ENCODE data around the gene ARHGDIB.

Gene ARHGDIB

DNA sequence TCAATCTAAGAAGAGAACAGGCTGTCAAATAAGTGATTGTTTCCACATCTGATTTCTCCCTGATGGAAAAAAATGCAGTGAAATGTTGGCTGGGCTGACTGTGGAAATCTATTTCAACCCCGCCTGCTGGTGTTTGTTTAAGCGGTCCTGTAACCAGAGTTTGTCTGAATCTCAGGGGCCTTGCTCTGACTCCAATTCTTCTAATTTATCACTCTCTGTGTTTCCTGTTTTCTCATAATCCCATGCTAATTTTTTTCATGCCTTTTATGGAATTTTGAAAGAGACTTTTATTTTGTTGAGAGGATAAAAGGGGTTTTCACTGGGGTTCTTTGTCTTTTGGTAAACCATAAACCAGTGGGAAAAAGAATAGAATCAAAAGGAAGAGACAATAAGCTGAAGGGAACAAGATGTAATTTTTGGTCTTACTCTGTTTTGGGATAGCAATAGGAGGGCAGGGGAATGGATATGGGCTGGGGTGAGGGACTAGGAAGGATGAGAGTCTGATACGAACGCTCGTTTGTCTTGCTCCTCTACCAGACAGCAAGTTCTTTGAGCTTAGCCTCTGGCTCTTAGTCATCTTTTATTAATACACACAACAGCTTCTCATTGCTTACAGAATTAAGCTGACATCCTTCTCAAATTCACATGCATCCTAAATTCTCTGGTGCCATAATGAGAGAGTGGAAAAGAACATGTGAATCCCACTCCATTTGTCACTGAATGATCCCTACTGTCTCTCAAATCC is 67.7 kb downstream of the ARHGDIB start:
- TF ChIP-seq, protein P1, sequence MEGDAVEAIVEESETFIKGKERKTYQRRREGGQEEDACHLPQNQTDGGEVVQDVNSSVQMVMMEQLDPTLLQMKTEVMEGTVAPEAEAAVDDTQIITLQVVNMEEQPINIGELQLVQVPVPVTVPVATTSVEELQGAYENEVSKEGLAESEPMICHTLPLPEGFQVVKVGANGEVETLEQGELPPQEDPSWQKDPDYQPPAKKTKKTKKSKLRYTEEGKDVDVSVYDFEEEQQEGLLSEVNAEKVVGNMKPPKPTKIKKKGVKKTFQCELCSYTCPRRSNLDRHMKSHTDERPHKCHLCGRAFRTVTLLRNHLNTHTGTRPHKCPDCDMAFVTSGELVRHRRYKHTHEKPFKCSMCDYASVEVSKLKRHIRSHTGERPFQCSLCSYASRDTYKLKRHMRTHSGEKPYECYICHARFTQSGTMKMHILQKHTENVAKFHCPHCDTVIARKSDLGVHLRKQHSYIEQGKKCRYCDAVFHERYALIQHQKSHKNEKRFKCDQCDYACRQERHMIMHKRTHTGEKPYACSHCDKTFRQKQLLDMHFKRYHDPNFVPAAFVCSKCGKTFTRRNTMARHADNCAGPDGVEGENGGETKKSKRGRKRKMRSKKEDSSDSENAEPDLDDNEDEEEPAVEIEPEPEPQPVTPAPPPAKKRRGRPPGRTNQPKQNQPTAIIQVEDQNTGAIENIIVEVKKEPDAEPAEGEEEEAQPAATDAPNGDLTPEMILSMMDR (conservative IDR thresholded peaks at IDR 0.05): no peak
- no peak overlapping the region for H3K27ac ChIP-seq

DNA sequence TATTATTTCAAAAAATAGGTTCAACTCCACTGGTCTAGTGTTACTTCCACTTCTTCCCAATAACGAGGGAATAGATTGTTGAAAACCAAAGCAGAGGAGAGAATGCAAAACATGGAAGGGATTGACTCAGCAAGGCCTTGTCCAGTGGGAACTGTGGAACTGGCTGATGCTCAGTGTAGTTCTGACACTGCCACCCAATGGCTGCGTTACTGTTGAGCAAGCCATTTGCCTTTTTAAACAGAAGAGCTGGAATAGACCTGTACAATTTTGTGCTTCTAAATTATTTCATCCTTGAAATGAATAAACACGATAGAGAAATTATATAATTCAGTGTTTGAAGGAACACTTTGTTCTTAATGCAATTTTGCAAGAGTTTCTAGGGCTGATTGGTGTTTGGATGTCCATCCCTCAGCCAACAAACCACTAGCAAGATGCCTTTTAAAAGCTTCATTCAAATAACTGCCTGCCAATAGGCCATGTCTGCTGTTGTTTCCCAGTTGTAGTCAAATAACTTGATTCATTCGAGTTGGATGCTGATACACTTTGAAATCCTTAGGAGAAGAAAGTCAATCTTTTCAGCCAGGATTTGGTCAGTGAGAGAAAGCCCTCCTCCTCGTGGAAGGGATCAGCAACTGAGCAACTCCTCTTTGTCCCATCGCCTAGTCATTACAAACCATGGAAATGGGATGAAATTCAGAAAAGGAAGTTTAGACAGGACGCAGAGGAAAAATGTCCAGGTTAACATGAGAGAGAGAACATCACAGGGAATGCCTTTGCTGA is 68.5 kb downstream of the ARHGDIB start:
- H3K27ac ChIP-seq: no peak overlapping the region
- TF ChIP-seq, protein P1 (conservative IDR thresholded peaks at IDR 0.05): peak; percentile 14; the same call in 1 of the 2 replicates

Measured in VCaP (cell line).